ENCODE data around the gene KAZN.

DNA sequence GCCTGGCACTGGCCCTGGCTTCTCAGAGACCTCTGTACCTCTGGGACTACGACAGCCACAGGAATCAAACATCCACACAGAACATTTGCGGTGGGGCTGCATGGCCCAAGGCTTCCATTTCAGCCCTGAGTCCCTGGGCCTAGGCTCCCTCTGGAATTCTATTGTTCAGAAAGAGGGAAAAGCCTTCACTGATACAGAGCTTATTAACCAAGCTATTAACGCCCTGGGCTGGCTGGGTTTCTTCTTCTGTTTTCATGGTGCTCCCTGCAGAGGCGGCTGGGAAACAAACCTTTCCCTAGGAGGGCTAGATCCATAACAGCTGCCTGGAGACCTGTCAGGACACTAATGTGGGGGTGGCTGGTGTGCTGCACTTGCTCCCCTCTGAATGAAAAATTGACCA is 88.2 kb downstream of the KAZN start:
- TF ChIP-seq, protein P1, sequence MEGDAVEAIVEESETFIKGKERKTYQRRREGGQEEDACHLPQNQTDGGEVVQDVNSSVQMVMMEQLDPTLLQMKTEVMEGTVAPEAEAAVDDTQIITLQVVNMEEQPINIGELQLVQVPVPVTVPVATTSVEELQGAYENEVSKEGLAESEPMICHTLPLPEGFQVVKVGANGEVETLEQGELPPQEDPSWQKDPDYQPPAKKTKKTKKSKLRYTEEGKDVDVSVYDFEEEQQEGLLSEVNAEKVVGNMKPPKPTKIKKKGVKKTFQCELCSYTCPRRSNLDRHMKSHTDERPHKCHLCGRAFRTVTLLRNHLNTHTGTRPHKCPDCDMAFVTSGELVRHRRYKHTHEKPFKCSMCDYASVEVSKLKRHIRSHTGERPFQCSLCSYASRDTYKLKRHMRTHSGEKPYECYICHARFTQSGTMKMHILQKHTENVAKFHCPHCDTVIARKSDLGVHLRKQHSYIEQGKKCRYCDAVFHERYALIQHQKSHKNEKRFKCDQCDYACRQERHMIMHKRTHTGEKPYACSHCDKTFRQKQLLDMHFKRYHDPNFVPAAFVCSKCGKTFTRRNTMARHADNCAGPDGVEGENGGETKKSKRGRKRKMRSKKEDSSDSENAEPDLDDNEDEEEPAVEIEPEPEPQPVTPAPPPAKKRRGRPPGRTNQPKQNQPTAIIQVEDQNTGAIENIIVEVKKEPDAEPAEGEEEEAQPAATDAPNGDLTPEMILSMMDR (IDR thresholded peaks at IDR 0.05; ENCODE audit: low read length): no peak
- no peak for TF ChIP-seq EZH2 (IDR thresholded peaks at IDR 0.05; ENCODE audit: borderline replicate concordance, low read length)
